K562 (cell line): ENCODE results near the gene LRRC37A3.
"Not testable (repeated sequence)": the region's sequence is repeated elsewhere in the genome, so short reads cannot be mapped to it uniquely, and the experiment has no call there.

ENCODE experiments used
- ARNT ChIP-seq, 2 experiments: fragments of 450-650 bp; IDR thresholded peaks; 2 replicates each; pipeline ENCODE4 v1.6.1; 2016; ENCODE audit warnings: mild to moderate bottlenecking in 1 of 2
- ATF7 ChIP-seq: fragments of 450-650 bp; IDR thresholded peaks from 2 replicates; pipeline ENCODE4 v1.7.1; 2014; ENCODE audit warnings: mild to moderate bottlenecking, moderate library complexity
- CBFA2T2 ChIP-seq: fragments of 450-650 bp; conservative IDR thresholded peaks from 2 replicates; pipeline ENCODE4 v1.6.1; 2017; ENCODE audit warnings: mild to moderate bottlenecking
- CHD2 ChIP-seq: IDR thresholded peaks from 2 replicates; pipeline ENCODE4 v1.6.1; 2011; ENCODE audit warnings: low read depth, low read length
- MCM2 ChIP-seq: fragments of 450-650 bp; IDR thresholded peaks from 2 replicates; pipeline ENCODE4 v1.6.1; 2017; ENCODE audit warnings: low read depth, mild to moderate bottlenecking
- NFATC3 ChIP-seq: fragments of 450-650 bp; IDR thresholded peaks from 2 replicates; pipeline ENCODE4 v1.6.1; 2017; ENCODE audit warnings: mild to moderate bottlenecking
- POLR2A ChIP-seq: fragments of 450-650 bp; conservative IDR thresholded peaks from 2 replicates; pipeline ENCODE4 v1.6.1; 2016
- RFX5 ChIP-seq: IDR thresholded peaks from 2 replicates; pipeline ENCODE4 v1.6.1; 2011; ENCODE audit warnings: low read depth, mild to moderate bottlenecking, improper control_type of control experiment, low read length
- SMC3 ChIP-seq: conservative IDR thresholded peaks from 2 replicates; pipeline ENCODE4 v1.6.1; 2011; ENCODE audit warnings: low read depth, low read length, improper control_type of control experiment; ENCODE audit not compliant: insufficient read depth
- TEAD4 ChIP-seq, 2 experiments: sonication (generic) in 1 of 2; formaldehyde crosslinking in 1 of 2; IDR thresholded peaks; 2 replicates each; pipeline versions ENCODE4 v1.6.1 to v1.8.0; 2012 to 2022; ENCODE audit warnings: borderline replicate concordance in 1 of 2, inconsistent platforms in 1 of 2, low read length in 1 of 2, mild to moderate bottlenecking in 1 of 2, missing genetic modification reagents in 1 of 2
- YY1 ChIP-seq, 3 experiments: IDR thresholded peaks; 2 replicates each; pipeline ENCODE4 v1.6.1; 2011; ENCODE audit warnings: low read length in 2 of 3, mild to moderate bottlenecking in 2 of 3, moderate library complexity in 2 of 3, borderline replicate concordance in 1 of 3, control low read depth in 1 of 3, low read depth in 1 of 3; ENCODE audit not compliant: insufficient read depth in 3 of 3, insufficient replicate concordance in 2 of 3, control insufficient read depth in 1 of 3, insufficient read length in 1 of 3; ENCODE audit errors: extremely low read depth in 1 of 3
- TF ChIP-seq, protein P1 (sequence below), 2 experiments: fragments of 450-650 bp in 1 of 2; sonication (generic) in 1 of 2; formaldehyde crosslinking in 1 of 2; IDR thresholded peaks in 1 of 2; conservative IDR thresholded peaks in 1 of 2; 2 replicates each; pipeline versions ENCODE4 v1.6.1 to v1.8.1; 2016 to 2023; ENCODE audit warnings: mild to moderate bottlenecking in 2 of 2, moderate library complexity in 2 of 2, inconsistent platforms in 1 of 2, missing genetic modification reagents in 1 of 2

DNA sequence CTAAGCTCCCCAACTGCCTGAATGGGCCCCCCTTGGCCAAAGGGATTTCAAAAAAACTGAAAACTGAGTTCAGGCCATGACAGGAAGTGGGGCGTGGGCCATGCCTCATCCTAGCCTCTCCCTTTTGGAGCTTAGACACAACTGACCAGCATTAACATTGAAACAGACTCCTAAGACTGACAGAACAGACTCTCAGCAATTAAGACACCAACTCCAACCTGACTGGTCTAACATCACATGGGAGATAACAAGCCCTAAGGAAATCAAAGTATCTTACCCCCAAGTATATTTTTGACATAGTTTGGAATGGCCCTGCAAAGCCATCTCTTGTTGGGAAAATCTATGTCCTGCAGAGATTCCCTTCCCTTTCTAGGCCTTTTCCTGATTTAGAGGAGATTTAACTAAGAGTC, 88.6 kb downstream of the LRRC37A3 start:
- not testable (repeated sequence) for TF ChIP-seq CBFA2T2; MCM2; YY1 (IDR thresholded peaks at IDR 0.05; ENCODE audit: borderline replicate concordance in 1 of 3, control insufficient read depth in 1 of 3, extremely low read depth in 1 of 3, insufficient read depth in 3 of 3, insufficient read length in 1 of 3, insufficient replicate concordance in 2 of 3, low read depth in 1 of 3, low read length in 2 of 3); TEAD4 (IDR thresholded peaks at IDR 0.05; ENCODE audit: low read length); TEAD4 (CRISPR knock-in tag; IDR thresholded peaks at IDR 0.05; ENCODE audit: borderline replicate concordance); NFATC3; RFX5; CHD2; SMC3; ATF7; ARNT (IDR thresholded peaks at IDR 0.05); POLR2A
- TF ChIP-seq, protein P1, sequence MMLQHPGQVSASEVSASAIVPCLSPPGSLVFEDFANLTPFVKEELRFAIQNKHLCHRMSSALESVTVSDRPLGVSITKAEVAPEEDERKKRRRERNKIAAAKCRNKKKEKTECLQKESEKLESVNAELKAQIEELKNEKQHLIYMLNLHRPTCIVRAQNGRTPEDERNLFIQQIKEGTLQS (IDR thresholded peaks at IDR 0.05): not testable (repeated sequence)
- TF ChIP-seq, protein P1 (CRISPR knock-in tag; conservative IDR thresholded peaks at IDR 0.05): not testable (repeated sequence)
